Hematopoietic multipotent progenitor cell treated with erythropoietin and hydrocortisone succinate and interleukin-3 and kit ligand, for 15 days (in vitro differentiated cells): ENCODE measurements around the gene LHFPL3.

ENCODE experiments used
- DNase-seq: peaks from one replicate; pipeline ENCODE4 v3.0.0-alpha.2; 2015; ENCODE audit warnings: low spot score

The LHFPL3 gene

GRCh38 chr7:104800307-104800706 is 471.9 kb downstream of the LHFPL3 start:
- DNase-seq: no peak

GRCh38 chr7:104801022-104801421 is 472.6 kb downstream of the LHFPL3 start:
- DNase-seq: no peak

- no peak for DNase-seq
These were observed 475.5 kb downstream of the LHFPL3 start for GRCh38 chr7:104803931-104804330.

GRCh38 chr7:104804696-104805095 is 476.3 kb downstream of the LHFPL3 start:
- no peak for DNase-seq

- DNase-seq: no peak
These were observed 477.3 kb downstream of the LHFPL3 start for GRCh38 chr7:104805449-104806317.

- no peak for DNase-seq
These were observed 479.3 kb downstream of the LHFPL3 start for GRCh38 chr7:104807671-104808070.

GRCh38 chr7:104809906-104810305 is 481.5 kb downstream of the LHFPL3 start:
- DNase-seq: no peak

GRCh38 chr7:104814126-104814525 is 485.7 kb downstream of the LHFPL3 start:
- no peak for DNase-seq

GRCh38 chr7:104814671-104815400 is 486.4 kb downstream of the LHFPL3 start:
- no peak for DNase-seq

- DNase-seq: no peak
These were observed 488.1 kb downstream of the LHFPL3 start for GRCh38 chr7:104816537-104816936.

GRCh38 chr7:104818961-104819880 is 490.8 kb downstream of the LHFPL3 start:
- DNase-seq: no peak

GRCh38 chr7:104820836-104821535 is 492.6 kb downstream of the LHFPL3 start:
- DNase-seq: no peak

GRCh38 chr7:104823177-104823576 is 494.8 kb downstream of the LHFPL3 start:
- DNase-seq: no peak

GRCh38 chr7:104825099-104825498 is 496.7 kb downstream of the LHFPL3 start:
- DNase-seq: no peak

GRCh38 chr7:104826135-104826534 is 497.7 kb downstream of the LHFPL3 start:
- no peak for DNase-seq

- DNase-seq: no peak
These were observed 508.6 kb downstream of the LHFPL3 start for GRCh38 chr7:104836976-104837375.

GRCh38 chr7:104838537-104839299 is 510.3 kb downstream of the LHFPL3 start:
- no peak for DNase-seq

- DNase-seq: no peak
These were observed 511.4 kb downstream of the LHFPL3 start for GRCh38 chr7:104839842-104840241.

- DNase-seq: no peak
These were observed 513.4 kb downstream of the LHFPL3 start for GRCh38 chr7:104841798-104842197.

GRCh38 chr7:104843198-104843597 is 514.8 kb downstream of the LHFPL3 start:
- DNase-seq: no peak

GRCh38 chr7:104845557-104845956 is 517.2 kb downstream of the LHFPL3 start:
- DNase-seq: no peak
